ENCODE measurements around the gene KCNQ1.

The KCNQ1 gene

GRCh38 chr11:2527621-2528291 is 82.9 kb downstream of the KCNQ1 start:
- no peak for DNase-seq

GRCh38 chr11:2528301-2529050 is 83.7 kb downstream of the KCNQ1 start:
- DNase-seq, result no peak

- no peak for DNase-seq
Observed at GRCh38 chr11:2529173-2529572, 84.4 kb downstream of the KCNQ1 start.

- no peak for DNase-seq
Observed at GRCh38 chr11:2529636-2530035, 84.8 kb downstream of the KCNQ1 start.

- DNase-seq, result no peak
Observed at GRCh38 chr11:2530131-2530854, 85.5 kb downstream of the KCNQ1 start.

- DNase-seq, result no peak
Observed at GRCh38 chr11:2530855-2531200, 86.0 kb downstream of the KCNQ1 start.

GRCh38 chr11:2531277-2531986 is 86.6 kb downstream of the KCNQ1 start:
- peak; percentile 20 for DNase-seq

- no peak for DNase-seq
Observed at GRCh38 chr11:2531987-2532703, 87.3 kb downstream of the KCNQ1 start.

GRCh38 chr11:2532704-2533586 is 88.1 kb downstream of the KCNQ1 start:
- DNase-seq, result peak; percentile 68

GRCh38 chr11:2533587-2534133 is 88.9 kb downstream of the KCNQ1 start:
- DNase-seq, result no peak

GRCh38 chr11:2534134-2534956 is 89.5 kb downstream of the KCNQ1 start:
- DNase-seq, result no peak

GRCh38 chr11:2534957-2535672 is 90.3 kb downstream of the KCNQ1 start:
- no peak for DNase-seq

GRCh38 chr11:2535673-2536439 is 91.0 kb downstream of the KCNQ1 start:
- no peak for DNase-seq

GRCh38 chr11:2536440-2536989 is 91.7 kb downstream of the KCNQ1 start:
- no peak for DNase-seq

- no peak for DNase-seq
Observed at GRCh38 chr11:2537010-2537705, 92.3 kb downstream of the KCNQ1 start.

- no peak for DNase-seq
Observed at GRCh38 chr11:2537896-2538724, 93.3 kb downstream of the KCNQ1 start.

GRCh38 chr11:2538951-2539350 is 94.1 kb downstream of the KCNQ1 start:
- DNase-seq, result no peak

Data from NCI-H2171 treated with DMSO at 0.1 percent for 48 hours (cell line).